ENCODE results near the gene ARMC2.
A peak's percentile ranks its signal among the peaks of the same experiment; 100 is the strongest.
"Not testable (repeated sequence)": the region's sequence is repeated elsewhere in the genome, so short reads cannot be mapped to it uniquely, and the experiment has no call there.

ARMC2 gene

GRCh38 chr6:108957221-108957620, 109.0 kb downstream of the ARMC2 start:
- DNase-seq: no peak

GRCh38 chr6:108958900-108959770, 110.9 kb downstream of the ARMC2 start:
- no peak for DNase-seq

DNA sequence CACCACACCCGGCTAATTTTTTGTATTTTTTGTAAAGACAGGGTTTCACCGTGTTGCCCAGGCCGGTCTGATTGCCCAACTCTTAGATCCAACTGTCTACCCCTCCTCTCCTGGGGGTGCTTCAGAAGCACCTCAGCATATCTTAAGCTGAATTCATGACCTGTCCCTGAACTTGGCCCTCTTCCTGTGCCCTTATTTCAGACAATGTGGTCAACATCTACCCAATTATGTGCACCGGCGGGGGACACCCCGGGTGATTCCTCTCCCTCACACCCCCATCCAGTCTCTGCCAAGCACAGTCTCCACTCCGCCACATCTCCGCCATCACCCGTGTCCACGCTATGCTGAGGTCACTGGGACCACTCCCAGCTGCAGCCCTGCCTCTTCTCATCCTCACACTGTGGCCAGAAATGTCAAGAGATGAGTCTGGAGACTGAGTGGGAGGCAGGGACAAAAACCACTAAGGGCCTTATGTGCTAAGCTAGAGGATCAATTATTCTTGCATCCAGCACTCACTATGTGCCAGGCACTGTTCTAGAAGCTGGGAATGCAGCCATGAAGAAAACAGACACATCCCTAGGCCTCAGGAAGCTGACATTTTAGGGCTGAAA, 111.9 kb downstream of the ARMC2 start:
- DNase-seq: no peak

DNA sequence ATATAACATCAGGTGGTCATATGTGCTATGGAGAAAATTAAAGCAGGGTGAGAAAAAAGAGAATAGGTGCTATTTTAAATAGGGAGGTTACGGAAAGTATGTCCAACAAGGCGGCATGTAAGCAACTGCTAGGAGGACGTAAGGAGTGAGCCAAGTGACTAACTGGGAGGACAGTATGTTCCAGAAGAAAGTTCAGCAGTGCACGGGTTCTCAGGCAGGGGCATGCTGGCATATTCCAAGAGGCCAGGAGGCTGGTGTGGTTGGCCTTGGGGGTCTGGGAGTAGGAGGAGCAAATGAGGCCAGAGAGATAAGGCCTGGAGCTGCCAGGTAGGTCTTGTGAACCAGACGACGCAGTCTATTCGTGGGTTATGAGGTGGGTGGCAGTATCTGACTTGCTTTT, 112.4 kb downstream of the ARMC2 start:
- no peak for DNase-seq

- DNase-seq: no peak
These were observed 112.9 kb downstream of the ARMC2 start for GRCh38 chr6:108961077-108961476.

DNA sequence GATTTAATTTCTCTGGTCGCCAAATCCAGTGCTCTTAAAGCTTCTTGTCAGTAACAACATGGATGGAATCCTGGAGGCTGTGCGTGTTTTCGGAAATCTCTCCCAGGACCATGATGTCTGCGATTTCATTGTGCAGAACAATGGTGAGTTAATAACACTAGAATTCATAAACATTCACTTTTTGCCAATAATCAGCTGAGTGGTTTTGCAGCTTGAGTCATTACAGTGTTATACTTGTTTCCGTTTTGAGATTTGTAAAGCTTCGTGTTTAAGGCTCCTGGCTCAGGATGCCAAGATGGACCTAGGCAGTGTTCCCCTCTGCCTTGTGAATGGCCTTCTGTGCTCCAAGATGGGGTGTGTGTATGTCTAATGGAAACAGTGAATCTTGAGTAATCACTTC, 113.8 kb downstream of the ARMC2 start:
- DNase-seq: no peak

GRCh38 chr6:108966251-108966650, 118.0 kb downstream of the ARMC2 start:
- DNase-seq: no peak

DNA sequence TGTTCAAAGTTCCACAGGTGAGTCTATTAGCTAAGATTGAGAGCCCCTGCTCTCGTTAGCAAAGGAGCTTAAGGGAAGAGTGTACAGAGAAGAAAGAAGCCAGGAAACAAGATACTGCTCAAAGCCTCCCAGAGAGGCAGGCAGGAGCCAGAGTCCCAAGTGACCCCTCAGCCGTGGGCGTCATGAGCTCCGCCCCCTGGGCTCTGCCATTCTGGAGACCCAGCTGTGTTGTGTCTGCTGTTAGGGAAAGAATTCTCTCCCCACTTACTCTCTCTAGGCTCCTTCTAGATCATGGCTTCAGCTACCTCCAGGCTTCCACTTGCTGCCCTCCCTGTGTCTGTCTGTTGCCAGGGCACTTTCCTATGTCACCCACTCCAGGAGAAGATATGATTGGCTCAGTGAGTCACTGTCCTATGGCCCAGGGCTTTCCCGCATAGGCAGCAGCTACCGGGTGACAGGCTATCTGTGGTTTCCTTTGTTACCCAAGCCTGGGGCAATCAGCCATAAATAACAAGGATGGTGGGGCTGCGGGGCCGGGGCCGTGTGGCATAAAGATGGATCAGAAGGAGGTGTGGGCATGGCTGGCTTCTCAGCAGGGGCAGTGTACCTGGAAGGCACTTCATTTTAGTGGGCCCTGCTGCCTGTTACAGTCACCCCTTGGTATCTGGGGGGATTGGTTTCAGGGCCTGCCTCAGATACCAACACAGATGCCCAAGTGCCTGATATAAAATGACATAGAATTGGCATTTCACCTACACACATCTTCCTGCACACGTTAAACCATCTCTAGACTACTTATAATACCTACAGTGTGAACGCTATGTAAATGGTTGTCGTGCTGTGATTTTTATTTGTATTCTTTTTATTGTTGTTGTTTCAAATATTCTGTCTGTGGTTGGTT, 118.9 kb downstream of the ARMC2 start:
- peak; percentile 63 for DNase-seq

- no peak for DNase-seq
These were observed 120.4 kb downstream of the ARMC2 start for GRCh38 chr6:108968325-108969316.

DNA sequence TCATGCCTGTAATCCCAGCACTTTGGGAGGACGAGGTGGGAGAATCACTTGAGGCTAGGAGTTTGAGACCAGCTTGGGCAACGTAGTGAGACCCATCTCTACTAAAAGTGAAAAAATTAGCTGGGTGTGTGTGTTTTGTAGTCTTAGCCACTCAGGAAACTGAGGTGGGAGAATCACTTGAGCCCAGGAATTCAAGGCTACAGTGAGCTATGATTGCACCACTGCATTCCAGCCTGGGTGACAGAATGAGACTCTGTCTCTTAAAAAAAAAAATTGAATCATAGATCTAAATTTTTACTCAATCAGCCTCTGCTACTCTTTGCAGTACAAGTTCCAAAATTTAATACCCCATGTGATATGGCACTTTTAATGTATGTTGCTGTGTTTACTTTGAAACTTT, 121.6 kb downstream of the ARMC2 start:
- DNase-seq: no peak

DNA sequence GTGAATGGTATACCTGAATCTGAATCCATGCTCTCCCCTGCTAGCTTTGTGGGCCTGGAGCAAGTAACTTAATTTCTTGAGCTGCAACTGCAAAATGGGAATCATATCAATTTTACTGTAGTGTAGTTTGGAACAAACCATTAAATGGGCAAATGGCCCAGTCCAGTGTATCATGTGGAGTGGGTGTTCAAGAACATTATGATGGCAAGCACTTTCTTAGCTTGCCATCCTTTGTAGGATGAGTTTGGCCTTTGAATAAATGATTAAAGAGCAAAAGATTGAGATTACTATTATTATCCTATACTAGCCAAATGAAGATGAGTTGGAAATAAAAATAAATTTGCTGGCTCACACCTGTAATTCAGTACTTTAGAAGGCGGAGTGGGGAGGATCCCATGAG, 126.0 kb downstream of the ARMC2 start:
- DNase-seq: no peak

DNA sequence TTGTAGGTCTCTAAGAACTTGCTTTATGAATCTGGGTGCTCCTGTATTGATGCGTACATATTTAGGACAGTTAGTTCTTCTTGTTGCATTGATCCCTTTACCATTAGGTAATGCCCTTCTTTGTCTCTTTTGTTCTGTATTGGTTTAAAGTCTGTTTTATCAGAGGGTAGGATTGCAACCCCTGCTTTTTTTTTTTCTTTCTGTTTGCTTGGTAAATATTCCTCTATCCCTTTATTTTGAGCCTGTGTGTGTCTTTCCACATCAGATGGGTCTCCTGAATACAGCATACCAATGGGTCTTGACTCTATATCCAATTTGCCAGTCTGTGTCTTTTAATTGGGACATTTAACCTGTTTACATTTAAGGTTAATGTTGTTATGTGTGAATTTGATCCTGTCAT, 130.4 kb downstream of the ARMC2 start:
- not testable (repeated sequence) for DNase-seq

DNA sequence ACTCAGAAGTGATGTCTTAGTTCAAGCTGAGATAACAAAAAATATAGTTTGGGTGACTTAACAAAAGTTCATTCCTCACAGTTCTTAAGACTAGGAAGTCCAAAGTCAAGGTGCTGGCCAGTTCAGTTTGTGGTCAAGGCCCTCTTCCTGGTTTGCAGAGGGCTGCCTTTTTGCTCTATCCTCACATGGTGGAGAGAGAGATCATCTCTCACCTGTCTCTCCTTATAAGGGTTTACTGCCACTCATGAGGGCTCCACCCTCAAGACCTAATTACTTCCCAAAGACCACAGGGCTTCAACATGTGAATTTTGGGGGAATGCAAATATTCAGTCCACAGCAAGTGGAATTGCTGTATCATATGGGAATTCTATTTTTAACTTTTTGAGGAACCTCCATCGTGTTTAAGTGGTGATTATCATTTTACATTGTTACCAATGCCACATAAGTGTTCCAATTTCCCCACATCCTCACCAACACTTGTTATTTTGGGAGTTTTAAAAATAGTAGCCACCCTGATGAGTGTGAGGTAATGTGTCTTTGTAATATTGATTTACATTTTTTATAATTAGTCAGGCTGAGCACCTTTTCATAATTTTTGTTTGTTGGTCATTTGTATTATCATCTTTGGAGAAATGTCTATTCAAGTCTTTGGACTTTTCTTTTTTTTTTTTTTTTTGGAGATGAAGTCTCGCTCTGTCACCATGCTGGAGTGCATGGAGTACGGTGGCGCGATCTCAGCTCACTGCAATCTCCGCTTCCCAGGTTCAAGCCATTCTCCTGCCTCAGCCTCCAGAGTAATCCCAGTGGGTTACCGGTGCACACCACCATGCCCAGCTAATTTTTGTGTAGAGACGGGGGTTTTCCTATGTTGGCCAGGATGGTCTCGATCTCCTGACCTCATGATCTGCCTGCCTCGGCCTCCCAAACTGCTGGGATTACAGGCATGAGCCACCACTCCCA, 134.2 kb downstream of the ARMC2 start:
- no peak for DNase-seq

GRCh38 chr6:108983151-108983550, 134.9 kb downstream of the ARMC2 start:
- no peak for DNase-seq

GRCh38 chr6:108985301-108985700, 137.1 kb downstream of the ARMC2 start:
- no peak for DNase-seq

DNA sequence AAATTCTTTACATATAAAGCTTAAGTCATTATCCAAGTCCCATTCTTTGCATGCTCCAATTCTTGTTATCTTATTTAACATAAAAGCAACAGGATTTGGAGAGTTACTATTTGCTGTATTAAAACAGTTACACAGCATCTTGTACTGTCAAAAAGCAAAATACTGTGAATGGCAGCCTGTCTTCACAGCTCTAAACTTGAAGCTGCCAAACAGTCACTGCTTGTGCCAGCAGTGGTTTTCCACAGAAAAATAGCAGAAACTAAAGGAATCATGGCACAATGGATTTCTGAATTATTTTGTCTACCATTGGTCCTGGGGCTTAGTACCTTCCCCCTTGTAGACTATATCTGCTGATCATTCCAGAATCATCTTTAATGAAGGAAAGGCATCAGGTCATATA, 138.9 kb downstream of the ARMC2 start:
- no peak for DNase-seq

GRCh38 chr6:108988296-108988695, 140.1 kb downstream of the ARMC2 start:
- DNase-seq: no peak

DNA sequence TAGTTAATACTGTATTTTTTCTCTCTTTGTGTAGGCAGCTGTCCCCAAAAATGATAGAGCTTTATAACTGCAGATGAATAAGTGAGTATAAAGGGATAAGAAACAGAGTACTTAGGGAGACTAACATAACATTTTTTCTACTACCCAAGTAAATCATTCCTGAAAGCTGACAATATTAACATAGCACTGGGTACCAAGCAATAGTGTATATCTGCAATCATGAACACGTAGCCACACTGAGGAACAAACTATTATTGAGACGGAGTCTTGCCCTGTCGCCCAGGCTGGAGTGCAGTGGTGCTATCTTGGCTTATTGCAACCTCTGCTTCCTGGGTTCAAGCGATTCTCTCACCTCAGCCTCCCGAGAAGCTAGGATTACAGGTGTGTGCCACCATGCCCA, 140.5 kb downstream of the ARMC2 start:
- DNase-seq: no peak

- DNase-seq: no peak
These were observed 141.5 kb downstream of the ARMC2 start for GRCh38 chr6:108989700-108990099.

DNA sequence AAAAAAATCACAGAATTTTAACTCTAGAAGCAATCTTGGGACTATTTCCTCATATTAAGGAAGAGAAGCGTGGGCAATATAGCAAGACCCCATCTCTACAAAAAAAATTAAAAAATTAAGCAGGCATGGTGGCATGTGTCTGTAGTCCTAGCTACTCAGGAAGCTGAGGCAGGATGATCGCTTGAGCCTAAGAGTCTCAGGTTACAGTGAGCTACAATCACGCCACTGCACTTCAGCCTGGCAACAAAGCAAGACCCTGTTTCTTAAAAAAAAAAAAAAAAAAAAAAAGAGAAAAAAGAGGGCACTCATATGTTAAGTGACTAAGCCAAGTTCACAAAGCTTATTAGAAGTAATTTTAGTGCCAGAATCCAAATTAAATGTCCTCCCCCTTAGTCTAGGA, 145.7 kb downstream of the ARMC2 start:
- no peak for DNase-seq

GRCh38 chr6:108995296-108995695, 147.1 kb downstream of the ARMC2 start:
- no peak for DNase-seq
